Breast epithelium (tissue), 3 donors: ENCODE measurements around the gene PRKN.

Experiments
- POLR2AphosphoS5 ChIP-seq, 3 donors: sonication (generic); formaldehyde crosslinking; IDR thresholded peaks; one replicate each; pipeline ENCODE4 v1.6.1; 2017; ENCODE audit warnings: antibody characterized with exemption in 3 of 3
- TF ChIP-seq, protein P1 (sequence below), 3 donors: fragments of 450-650 bp; IDR thresholded peaks; one replicate each; pipeline ENCODE4 v1.5.1; 2016 to 2017; ENCODE audit warnings: antibody characterized with exemption in 3 of 3, mild to moderate bottlenecking in 3 of 3, moderate library complexity in 3 of 3

DNA sequence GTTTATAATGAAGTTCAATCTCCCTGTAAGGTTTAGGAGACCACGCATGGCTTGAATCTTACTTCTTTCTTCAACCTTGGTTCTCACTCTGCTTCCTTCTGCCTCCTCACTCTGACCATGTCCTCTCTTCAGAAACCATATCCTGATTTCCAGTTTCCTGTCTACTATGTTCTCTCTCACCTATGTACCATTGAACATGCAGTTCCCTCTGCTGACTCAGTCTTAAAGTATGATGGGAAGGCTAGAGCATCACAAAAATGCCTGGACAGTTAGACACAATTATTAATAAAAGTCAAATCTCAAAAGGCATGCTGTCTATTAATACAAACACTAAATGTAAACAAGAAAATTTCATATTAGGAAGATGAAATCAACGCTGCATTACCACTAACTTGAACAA is 151.6 kb downstream of the PRKN start:
- TF ChIP-seq, protein P1, sequence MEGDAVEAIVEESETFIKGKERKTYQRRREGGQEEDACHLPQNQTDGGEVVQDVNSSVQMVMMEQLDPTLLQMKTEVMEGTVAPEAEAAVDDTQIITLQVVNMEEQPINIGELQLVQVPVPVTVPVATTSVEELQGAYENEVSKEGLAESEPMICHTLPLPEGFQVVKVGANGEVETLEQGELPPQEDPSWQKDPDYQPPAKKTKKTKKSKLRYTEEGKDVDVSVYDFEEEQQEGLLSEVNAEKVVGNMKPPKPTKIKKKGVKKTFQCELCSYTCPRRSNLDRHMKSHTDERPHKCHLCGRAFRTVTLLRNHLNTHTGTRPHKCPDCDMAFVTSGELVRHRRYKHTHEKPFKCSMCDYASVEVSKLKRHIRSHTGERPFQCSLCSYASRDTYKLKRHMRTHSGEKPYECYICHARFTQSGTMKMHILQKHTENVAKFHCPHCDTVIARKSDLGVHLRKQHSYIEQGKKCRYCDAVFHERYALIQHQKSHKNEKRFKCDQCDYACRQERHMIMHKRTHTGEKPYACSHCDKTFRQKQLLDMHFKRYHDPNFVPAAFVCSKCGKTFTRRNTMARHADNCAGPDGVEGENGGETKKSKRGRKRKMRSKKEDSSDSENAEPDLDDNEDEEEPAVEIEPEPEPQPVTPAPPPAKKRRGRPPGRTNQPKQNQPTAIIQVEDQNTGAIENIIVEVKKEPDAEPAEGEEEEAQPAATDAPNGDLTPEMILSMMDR (IDR thresholded peaks at IDR 0.05) = no peak
- no peak for TF ChIP-seq POLR2AphosphoS5 (IDR thresholded peaks at IDR 0.05)
